HG03432 (cell line): ENCODE data around the gene SPEF2.
"Not testable (repeated sequence)": the region's sequence is repeated elsewhere in the genome, so short reads cannot be mapped to it uniquely, and the experiment has no call there.

ENCODE experiments used
- ATAC-seq: cut with Tn5 transposase; IDR thresholded peaks from one replicate; pipeline ENCODE4 v1.9.1; 2021; ENCODE audit warnings: mild to moderate bottlenecking, moderate library complexity; ENCODE audit not compliant: unreplicated experiment

Gene SPEF2

GRCh38 chr5:35816881-35817521 is 199.3 kb downstream of the SPEF2 start:
- ATAC-seq: no peak

GRCh38 chr5:35819026-35819425 is 201.4 kb downstream of the SPEF2 start:
- no peak for ATAC-seq

GRCh38 chr5:35819668-35820067 is 202.0 kb downstream of the SPEF2 start:
- ATAC-seq: no peak

- ATAC-seq: no peak
Measured at GRCh38 chr5:35820735-35821134, 203.1 kb downstream of the SPEF2 start.

- no peak for ATAC-seq
Measured at GRCh38 chr5:35821513-35821912, 203.8 kb downstream of the SPEF2 start.

- no peak for ATAC-seq
Measured at GRCh38 chr5:35822511-35822910, 204.8 kb downstream of the SPEF2 start.

GRCh38 chr5:35823347-35824098 is 205.9 kb downstream of the SPEF2 start:
- no peak for ATAC-seq

GRCh38 chr5:35826056-35826455 is 208.4 kb downstream of the SPEF2 start:
- no peak for ATAC-seq

GRCh38 chr5:35826554-35826953 is 208.9 kb downstream of the SPEF2 start:
- ATAC-seq: no peak

- no peak for ATAC-seq
Measured at GRCh38 chr5:35828082-35828598, 210.5 kb downstream of the SPEF2 start.

- ATAC-seq: no peak
Measured at GRCh38 chr5:35830587-35830986, 212.9 kb downstream of the SPEF2 start.

- no peak for ATAC-seq
Measured at GRCh38 chr5:35832762-35833161, 215.1 kb downstream of the SPEF2 start.

GRCh38 chr5:35833224-35833623 is 215.6 kb downstream of the SPEF2 start:
- ATAC-seq: no peak

GRCh38 chr5:35835796-35836742 is 218.4 kb downstream of the SPEF2 start:
- ATAC-seq: peak; percentile 74

- ATAC-seq: no peak
Measured at GRCh38 chr5:35838370-35839042, 220.8 kb downstream of the SPEF2 start.

- no peak for ATAC-seq
Measured at GRCh38 chr5:35842856-35843255, 225.2 kb downstream of the SPEF2 start.

- not testable (repeated sequence) for ATAC-seq
Measured at GRCh38 chr5:35845508-35845907, 227.8 kb downstream of the SPEF2 start.

- no peak for ATAC-seq
Measured at GRCh38 chr5:35847491-35847890, 229.8 kb downstream of the SPEF2 start.

GRCh38 chr5:35847961-35848360 is 230.3 kb downstream of the SPEF2 start:
- no peak for ATAC-seq

GRCh38 chr5:35849860-35850259 is 232.2 kb downstream of the SPEF2 start:
- ATAC-seq: no peak
